MM.1S (cell line): ENCODE measurements around the gene IGF2.

ENCODE experiments used
- DNase-seq: peaks from one replicate; pipeline ENCODE4 v3.0.0-alpha.2; 2015
- H2AFZ ChIP-seq: fragments of 300-600 bp; sonication (generic); 2 replicates; pipeline ENCODE4 v1.6.0; 2016; ENCODE audit warnings: antibody characterized with exemption, low read length
- H3F3A ChIP-seq: fragments of 300-600 bp; sonication (generic); 2 replicates; pipeline ENCODE4 v1.6.1; 2016; ENCODE audit warnings: mild to moderate bottlenecking, antibody characterized with exemption, low read length, moderate library complexity, mixed read lengths; ENCODE audit not compliant: insufficient read depth
- H3K27ac ChIP-seq: fragments of 300-600 bp; sonication (generic); 2 replicates; pipeline ENCODE4 v1.5.1; 2016; ENCODE audit warnings: mild to moderate bottlenecking, low read length
- H3K27me3 ChIP-seq: fragments of 300-600 bp; sonication (generic); replicated peaks from 2 replicates; pipeline ENCODE4 v1.6.0; 2016; ENCODE audit warnings: low read length; ENCODE audit not compliant: insufficient read depth
- H3K36me3 ChIP-seq: fragments of 300-600 bp; sonication (generic); replicated peaks from 2 replicates; pipeline ENCODE4 v1.6.1; 2016; ENCODE audit warnings: mild to moderate bottlenecking, low read length, mixed read lengths; ENCODE audit not compliant: insufficient read depth
- H3K4me1 ChIP-seq: fragments of 300-600 bp; sonication (generic); 2 replicates; pipeline ENCODE4 v1.6.1; 2016; ENCODE audit warnings: low read length, mixed read lengths
- H3K4me2 ChIP-seq: fragments of 300-600 bp; sonication (generic); 2 replicates; pipeline ENCODE4 v1.6.0; 2016; ENCODE audit warnings: low read depth, low read length
- H3K4me3 ChIP-seq: fragments of 300-600 bp; sonication (generic); 2 replicates; pipeline ENCODE4 v1.5.1; 2016; ENCODE audit warnings: low read length, mixed read lengths
- H3K79me2 ChIP-seq: fragments of 300-600 bp; sonication (generic); 2 replicates; pipeline ENCODE4 v1.6.1; 2016; ENCODE audit warnings: mixed run types, low read length, mixed read lengths
- H3K9ac ChIP-seq: fragments of 300-600 bp; sonication (generic); 2 replicates; pipeline ENCODE4 v1.6.1; 2016; ENCODE audit warnings: low read length, mixed read lengths
- H3K9me2 ChIP-seq: fragments of 300-600 bp; sonication (generic); replicated peaks from 2 replicates; pipeline ENCODE4 v1.6.1; 2016; ENCODE audit warnings: mild to moderate bottlenecking, low read length, mixed read lengths; ENCODE audit not compliant: insufficient read depth
- H3K9me3 ChIP-seq: fragments of 300-600 bp; sonication (generic); replicated peaks from 2 replicates; pipeline ENCODE4 v1.6.1; 2016; ENCODE audit warnings: mild to moderate bottlenecking, low read length, mixed read lengths; ENCODE audit not compliant: insufficient read depth
- H4K20me1 ChIP-seq: fragments of 300-600 bp; sonication (generic); 2 replicates; pipeline ENCODE4 v1.6.1; 2016; ENCODE audit warnings: mild to moderate bottlenecking, low read length, moderate library complexity, mixed read lengths; ENCODE audit not compliant: insufficient read depth
- EZH2 ChIP-seq: fragments of 300-600 bp; sonication (generic); optimal IDR thresholded peaks from 2 replicates; pipeline ENCODE3; 2017; ENCODE audit warnings: low read depth, mild to moderate bottlenecking, antibody characterized with exemption, low read length, mixed read lengths
- EZH2phosphoT487 ChIP-seq: fragments of 300-600 bp; sonication (generic); IDR thresholded peaks from 2 replicates; pipeline ENCODE4 v1.6.1; 2018; ENCODE audit warnings: antibody characterized with exemption, low read length
- TF ChIP-seq, protein P1 (sequence below): fragments of 300-600 bp; sonication (generic); IDR thresholded peaks from 2 replicates; pipeline ENCODE4 v1.5.1; 2016; ENCODE audit warnings: antibody characterized with exemption, low read length, mixed read lengths

IGF2 gene

DNA sequence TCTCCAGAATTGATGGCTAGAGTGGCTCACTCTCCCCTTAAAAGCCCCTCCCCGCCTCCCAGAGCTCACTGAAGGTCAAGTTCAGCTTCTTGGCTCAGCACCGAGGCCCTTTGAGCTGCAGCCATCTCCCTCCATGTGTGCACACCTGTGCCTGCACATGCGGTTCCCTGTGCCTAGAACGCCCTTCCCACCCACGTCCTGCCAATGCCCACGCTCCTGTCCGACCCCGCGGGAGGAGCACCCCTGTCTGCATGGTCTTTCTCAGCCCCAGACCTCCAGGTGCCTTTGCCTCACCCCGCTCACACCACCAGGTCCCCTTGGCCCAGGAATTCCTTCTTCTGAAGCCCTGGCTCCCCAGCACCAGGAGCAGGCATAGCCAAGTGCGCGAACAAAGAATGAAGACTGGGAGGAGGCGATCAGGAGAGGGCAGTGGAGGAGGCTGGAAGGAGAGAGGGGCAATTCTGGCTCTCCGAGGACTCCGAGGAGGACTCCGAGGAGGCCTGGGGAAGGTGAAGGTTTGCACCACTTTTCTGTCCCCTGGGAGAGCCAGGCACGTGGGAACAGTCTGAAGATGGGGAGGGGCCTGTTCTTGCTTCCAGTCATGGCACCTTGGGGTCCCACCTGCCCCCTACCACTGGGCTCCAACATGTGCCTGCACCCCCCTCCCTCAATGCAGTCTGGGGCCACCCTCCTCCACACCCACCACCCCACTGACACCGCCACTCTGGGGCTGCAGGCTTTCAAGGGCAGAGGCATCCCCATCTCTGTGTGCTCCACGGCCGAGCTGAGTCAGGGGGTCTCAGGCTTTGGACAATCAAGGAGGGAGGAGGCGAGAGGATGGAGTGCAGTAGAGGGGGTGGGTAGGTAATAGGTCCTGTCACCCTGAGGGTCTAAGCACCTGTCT lies 17.7 kb downstream of the IGF2 start:
- Histone ChIP-seq H3K27me3 (peaks cover 58% of the 10 kb centered on the region), H4K20me1 (no peaks in the 10 kb centered on the region), H3K9ac (no peak overlapping the region), H3K79me2 (no peaks in the 10 kb centered on the region), H3K4me1 (0 out of 2 replicates have a peak, but pooled peaks cover 4% of the 10 kb centered on the region), H3F3A (no peaks in the 10 kb centered on the region), H3K4me2 (no peak overlapping the region), H3K9me2 (no peaks in the 10 kb centered on the region), H3K4me3 (no peak overlapping the region), H3K27ac (no peak overlapping the region), H3K36me3 (no peaks in the 10 kb centered on the region), H2AFZ (no peak overlapping the region), H3K9me3 (no peaks in the 10 kb centered on the region)
- no peak for DNase-seq
- TF ChIP-seq EZH2phosphoT487 (no peak), EZH2 (peak; percentile 2)

DNA sequence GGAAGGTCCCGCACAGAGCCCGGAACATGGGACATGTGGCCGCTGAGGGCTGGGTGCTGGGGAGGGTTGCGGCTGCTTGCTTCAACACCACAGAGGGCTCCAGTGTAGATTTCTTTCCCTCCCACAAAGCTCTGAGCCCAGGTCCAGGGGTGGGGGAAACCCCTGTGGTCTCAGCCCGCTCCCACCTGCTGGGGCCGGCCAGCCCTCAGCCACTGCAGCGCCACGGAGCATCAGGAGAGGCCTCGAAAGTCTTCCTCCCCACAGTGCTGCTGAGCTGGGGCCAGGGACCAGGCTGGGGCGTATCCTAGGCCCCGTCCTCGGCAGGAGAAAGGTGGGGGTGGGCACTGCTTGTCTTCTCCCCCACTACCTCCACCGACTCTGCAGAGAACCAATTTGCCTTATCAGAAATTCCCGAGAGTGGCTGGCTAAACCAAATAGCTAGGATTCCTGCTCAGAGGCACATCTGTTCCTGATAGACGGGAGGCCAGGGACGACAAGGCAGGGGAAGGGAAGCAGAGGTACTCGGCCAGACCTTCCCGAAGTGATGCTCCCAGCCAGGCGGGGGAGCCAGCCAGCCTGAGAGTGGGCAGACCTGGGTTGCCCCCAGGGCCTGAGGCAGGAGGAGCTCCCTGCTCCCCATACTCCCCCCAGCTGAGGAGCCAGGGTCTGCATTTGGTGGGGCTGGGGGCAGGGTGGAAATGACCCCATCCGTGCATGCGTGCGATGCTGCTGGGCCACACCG lies 18.7 kb downstream of the IGF2 start:
- TF ChIP-seq EZH2phosphoT487 (no peak), EZH2 (no peak)
- TF ChIP-seq, protein P1, sequence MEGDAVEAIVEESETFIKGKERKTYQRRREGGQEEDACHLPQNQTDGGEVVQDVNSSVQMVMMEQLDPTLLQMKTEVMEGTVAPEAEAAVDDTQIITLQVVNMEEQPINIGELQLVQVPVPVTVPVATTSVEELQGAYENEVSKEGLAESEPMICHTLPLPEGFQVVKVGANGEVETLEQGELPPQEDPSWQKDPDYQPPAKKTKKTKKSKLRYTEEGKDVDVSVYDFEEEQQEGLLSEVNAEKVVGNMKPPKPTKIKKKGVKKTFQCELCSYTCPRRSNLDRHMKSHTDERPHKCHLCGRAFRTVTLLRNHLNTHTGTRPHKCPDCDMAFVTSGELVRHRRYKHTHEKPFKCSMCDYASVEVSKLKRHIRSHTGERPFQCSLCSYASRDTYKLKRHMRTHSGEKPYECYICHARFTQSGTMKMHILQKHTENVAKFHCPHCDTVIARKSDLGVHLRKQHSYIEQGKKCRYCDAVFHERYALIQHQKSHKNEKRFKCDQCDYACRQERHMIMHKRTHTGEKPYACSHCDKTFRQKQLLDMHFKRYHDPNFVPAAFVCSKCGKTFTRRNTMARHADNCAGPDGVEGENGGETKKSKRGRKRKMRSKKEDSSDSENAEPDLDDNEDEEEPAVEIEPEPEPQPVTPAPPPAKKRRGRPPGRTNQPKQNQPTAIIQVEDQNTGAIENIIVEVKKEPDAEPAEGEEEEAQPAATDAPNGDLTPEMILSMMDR, result no peak
- Histone ChIP-seq H3K9ac (no peak overlapping the region), H3K9me3 (no peaks in the 10 kb centered on the region), H3K4me1 (0 out of 2 replicates have a peak, but pooled peaks cover 4% of the 10 kb centered on the region), H3K79me2 (no peaks in the 10 kb centered on the region), H4K20me1 (no peaks in the 10 kb centered on the region), H3K4me3 (no peak overlapping the region), H3K27ac (no peak overlapping the region), H3K4me2 (no peak overlapping the region), H3K9me2 (no peaks in the 10 kb centered on the region), H3K36me3 (no peaks in the 10 kb centered on the region), H3F3A (no peaks in the 10 kb centered on the region), H2AFZ (no peak overlapping the region), H3K27me3 (peaks cover 67% of the 10 kb centered on the region)
- DNase-seq, result no peak

DNA sequence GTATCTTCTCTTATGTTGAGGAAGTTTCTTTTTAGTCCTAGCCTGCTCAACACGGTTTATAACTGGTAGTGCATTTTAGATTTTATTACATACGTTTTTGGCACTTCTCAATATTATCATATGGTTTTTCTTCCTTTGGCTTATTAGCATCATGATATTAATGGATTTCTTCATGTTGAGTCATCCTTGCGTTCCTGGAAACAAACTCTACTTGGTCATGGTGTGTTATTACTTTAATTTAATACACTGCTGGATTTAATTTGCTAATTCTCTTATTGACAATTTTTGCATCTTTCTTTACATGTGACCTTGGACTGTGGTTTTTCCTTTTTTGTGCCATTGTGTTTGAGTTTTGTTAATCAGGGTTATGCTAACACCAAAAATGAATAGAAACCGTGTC lies 20.5 kb downstream of the IGF2 start:
- Histone ChIP-seq H4K20me1 (no peaks in the 10 kb centered on the region), H3K9ac (no peak overlapping the region), H3K4me1 (0 out of 2 replicates have a peak, but pooled peaks cover 4% of the 10 kb centered on the region), H3F3A (no peaks in the 10 kb centered on the region), H3K27ac (no peak overlapping the region), H3K79me2 (no peaks in the 10 kb centered on the region), H3K9me2 (no peaks in the 10 kb centered on the region), H3K36me3 (no peaks in the 10 kb centered on the region), H3K4me3 (no peak overlapping the region), H3K9me3 (no peaks in the 10 kb centered on the region), H2AFZ (no peak overlapping the region), H3K27me3 (peaks cover 86% of the 10 kb centered on the region), H3K4me2 (no peak overlapping the region)
- TF ChIP-seq, protein P1, result no peak
- TF ChIP-seq EZH2, result no peak
- no peak for TF ChIP-seq EZH2phosphoT487
- DNase-seq, result no peak
